Measurements from ENCODE around the gene RNASEH2A.
A peak's percentile ranks its signal among the peaks of the same experiment; 100 is the strongest.

RNASEH2A gene

GRCh38 chr19:12783291-12783848 lies 23.0 kb upstream of the RNASEH2A start:
- DNase-seq, result no peak

DNA sequence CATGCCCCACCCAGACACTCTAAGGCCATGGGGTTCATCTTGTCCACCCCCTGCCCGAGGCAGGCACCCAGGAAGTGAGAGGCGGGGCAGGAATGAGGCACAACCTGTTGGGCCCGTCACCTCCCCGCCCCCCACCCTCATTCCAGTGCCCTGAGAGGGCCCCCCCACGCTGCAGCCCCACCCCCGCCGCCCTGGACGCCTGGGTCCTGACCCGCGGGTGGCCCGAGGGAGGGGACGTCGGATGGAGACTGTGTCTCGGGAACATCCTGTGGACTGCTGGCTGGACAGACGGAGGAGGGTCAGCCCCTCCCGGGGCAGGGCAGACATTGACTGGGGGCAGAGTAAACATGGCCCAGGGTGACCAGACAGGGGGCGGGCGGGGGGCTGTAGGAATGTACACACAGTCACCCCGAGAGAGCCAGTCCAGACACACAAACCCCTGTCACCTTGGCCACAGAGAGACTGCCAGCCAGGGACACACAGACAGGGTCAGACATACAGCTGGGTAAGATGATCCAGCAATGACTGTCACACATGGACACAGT lies 22.5 kb upstream of the RNASEH2A start:
- DNase-seq, result no peak

DNA sequence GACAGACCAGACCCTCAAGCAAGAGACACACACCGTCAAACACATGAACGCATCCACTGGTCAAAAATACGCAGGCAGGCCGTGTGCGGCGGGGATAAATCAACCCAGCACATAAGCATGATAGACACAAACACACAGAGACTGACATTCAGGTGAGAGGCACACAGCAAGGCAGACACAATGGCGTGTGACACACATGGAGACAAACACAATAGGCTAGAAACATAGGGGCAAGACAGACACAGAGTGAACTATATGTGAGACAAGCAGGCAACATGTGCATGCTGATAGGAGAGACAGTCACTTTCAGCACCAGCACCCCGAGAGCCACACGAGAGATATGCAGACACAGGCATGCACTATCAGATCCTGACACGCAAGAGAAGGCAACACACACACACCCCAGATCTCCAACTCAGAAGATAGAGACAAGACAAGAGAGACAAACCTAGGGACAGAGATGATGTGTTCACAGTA lies 22.0 kb upstream of the RNASEH2A start:
- no peak for DNase-seq

GRCh38 chr19:12784871-12785430 lies 21.4 kb upstream of the RNASEH2A start:
- no peak for DNase-seq

GRCh38 chr19:12785431-12786031 lies 20.9 kb upstream of the RNASEH2A start:
- DNase-seq, result no peak

DNA sequence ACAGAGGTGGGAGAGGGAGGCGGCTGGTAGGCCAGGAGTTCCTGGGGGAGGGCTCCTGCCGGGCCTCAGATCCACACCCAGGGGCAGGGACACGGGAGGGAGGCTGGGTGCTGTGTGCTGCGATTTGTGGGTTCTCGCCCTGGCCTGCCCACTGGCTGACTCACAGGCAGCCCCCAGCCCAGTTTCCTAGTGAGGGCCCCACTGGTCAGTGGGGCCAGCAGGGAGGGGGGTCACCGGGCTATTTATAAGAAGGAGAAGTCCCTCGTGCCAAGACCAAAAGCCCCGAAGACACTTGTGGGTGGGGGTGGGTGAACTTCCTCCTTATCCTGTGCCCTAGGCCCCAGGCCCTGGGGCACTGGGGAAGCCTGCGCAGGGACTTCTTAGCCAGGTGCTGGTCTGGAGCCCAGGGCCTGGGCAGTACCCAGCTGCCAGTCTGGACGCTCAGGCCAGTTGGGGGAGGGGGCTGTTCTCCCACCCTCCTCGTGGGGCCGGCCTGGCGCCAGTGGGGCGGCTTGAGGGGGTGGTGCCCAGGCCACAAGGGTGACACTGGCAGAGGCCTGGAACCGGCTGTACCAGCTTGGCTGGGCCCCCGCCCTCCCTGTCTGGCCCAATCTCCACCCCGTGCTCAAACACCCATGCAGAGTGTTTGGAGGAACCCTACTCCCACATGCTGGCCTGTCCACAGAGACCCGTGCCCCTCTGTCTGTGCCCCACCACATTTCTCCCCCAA lies 20.1 kb upstream of the RNASEH2A start:
- no peak for DNase-seq

DNA sequence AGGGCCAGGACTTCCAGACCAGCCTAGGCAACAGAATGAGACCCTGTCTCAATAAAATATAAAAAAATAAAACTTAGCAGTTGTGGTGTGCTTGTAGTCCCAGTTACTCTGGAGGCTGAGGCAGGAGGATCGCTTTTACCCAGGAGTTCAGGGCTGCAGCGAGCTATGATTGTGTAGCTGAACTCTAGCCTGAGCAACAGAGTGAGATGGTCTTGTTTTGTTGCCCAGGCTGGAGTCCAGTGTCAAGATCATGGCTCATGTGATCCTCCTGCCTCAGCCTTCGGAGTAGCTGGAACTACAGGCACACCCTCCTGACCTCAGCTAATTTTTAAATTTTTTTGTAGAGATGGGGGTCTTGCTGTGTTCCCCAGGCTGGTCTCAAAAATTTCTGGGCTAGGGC lies 19.4 kb upstream of the RNASEH2A start:
- no peak for DNase-seq

DNA sequence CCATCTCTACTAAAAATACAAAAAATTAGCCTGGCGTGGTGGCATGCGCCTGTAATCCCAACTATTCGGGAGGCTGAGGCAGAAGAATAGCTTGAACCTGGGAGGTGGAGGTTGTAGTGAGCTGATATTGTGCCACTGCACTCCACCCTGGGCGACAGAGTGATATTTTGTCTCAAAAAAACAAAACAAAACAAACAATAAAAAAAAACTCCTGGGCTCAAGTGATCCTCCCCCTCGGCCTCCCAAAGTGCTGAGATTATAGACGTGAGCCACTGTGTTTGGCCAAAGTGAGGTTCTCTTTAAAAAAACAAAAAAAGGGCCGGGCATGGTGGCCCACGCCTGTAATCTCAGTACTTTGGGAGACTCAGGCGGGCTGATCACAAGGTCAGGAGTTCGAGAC lies 18.9 kb upstream of the RNASEH2A start:
- no peak for DNase-seq

- DNase-seq, result no peak
Observed at GRCh38 chr19:12788042-12788681, 18.2 kb upstream of the RNASEH2A start.

DNA sequence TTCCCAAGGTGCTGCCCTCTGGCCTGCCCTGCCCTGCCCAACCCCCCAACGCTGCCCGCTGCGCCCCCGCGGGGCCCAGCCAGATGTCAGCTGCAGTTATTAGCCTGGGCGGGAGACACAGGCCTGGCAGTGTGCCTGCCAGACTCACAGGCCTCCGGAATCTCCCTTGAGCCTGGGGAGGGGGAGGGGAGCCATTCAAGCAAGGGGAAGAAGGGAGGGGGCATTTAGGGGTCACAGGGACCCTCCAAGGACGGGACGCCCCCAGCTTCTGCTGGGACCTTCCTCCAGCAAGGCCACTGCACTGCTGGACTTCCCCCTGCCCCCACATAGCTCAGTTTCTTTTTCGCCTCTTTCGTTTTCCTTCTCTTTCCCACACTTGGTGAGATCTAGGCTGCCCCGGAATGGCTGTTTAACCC lies 17.7 kb upstream of the RNASEH2A start:
- peak; percentile 19 to 71 for DNase-seq

DNA sequence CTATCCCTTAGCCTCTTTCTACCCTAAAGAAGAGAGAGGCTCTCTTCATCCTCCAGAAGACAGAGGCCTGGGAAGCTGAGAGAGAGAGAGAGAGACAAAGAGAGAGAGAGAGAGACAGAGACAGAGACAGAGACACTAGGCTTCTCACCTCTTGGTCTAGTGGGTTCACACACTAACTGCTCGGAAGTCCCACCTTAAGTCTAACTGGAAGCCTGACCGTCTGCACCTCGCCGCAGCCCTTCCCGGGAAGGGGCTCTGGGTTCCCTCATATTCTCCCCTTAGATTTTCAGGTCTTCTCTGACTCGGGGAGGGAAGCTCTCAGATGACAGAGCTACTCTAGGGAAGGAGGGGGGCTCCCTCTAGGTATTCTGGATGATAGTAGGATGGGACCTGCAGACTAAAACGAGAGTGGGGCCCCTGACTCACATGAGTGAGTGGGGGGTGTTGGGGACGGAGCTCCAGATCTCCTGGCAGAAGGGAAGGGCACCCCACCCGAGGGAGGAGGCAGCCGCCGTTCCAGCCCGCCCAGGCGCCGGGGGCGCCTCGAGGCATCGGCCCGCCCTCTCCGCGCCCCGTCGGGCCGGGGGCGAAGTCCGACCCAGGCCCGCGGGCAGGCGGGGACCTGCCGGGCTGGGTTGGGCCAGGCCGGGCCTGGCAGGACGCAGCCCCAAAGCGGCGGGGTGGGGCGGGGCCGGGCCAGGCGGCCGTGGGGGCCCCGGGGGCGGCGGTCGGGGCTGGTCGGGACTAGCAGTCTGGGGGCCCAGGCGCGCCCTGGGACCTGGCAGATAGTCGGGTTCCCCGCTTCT lies 17.1 kb upstream of the RNASEH2A start:
- DNase-seq, result no peak

GRCh38 chr19:12789904-12790619 lies 16.3 kb upstream of the RNASEH2A start:
- peak; percentile 85 to 93 for DNase-seq

- DNase-seq, result no peak
Observed at GRCh38 chr19:12790628-12791344, 15.6 kb upstream of the RNASEH2A start.

- DNase-seq, result peak; percentile 90 to 92
Observed at GRCh38 chr19:12791345-12792050, 14.9 kb upstream of the RNASEH2A start, which contains the start of gene JUNB. TSS of gene JUNB (plus strand) at chr19:12791486. CDS start at chr19:12791772, 286 bp downstream.

- DNase-seq, result peak; percentile 49 to 76
Observed at GRCh38 chr19:12792051-12792852, 14.1 kb upstream of the RNASEH2A start.

DNA sequence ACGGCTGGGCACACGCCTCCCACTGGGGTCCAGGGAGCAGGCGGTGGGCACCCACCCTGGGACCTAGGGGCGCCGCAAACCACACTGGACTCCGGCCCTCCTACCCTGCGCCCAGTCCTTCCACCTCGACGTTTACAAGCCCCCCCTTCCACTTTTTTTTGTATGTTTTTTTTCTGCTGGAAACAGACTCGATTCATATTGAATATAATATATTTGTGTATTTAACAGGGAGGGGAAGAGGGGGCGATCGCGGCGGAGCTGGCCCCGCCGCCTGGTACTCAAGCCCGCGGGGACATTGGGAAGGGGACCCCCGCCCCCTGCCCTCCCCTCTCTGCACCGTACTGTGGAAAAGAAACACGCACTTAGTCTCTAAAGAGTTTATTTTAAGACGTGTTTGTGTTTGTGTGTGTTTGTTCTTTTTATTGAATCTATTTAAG lies 13.5 kb upstream of the RNASEH2A start:
- no peak for DNase-seq

DNA sequence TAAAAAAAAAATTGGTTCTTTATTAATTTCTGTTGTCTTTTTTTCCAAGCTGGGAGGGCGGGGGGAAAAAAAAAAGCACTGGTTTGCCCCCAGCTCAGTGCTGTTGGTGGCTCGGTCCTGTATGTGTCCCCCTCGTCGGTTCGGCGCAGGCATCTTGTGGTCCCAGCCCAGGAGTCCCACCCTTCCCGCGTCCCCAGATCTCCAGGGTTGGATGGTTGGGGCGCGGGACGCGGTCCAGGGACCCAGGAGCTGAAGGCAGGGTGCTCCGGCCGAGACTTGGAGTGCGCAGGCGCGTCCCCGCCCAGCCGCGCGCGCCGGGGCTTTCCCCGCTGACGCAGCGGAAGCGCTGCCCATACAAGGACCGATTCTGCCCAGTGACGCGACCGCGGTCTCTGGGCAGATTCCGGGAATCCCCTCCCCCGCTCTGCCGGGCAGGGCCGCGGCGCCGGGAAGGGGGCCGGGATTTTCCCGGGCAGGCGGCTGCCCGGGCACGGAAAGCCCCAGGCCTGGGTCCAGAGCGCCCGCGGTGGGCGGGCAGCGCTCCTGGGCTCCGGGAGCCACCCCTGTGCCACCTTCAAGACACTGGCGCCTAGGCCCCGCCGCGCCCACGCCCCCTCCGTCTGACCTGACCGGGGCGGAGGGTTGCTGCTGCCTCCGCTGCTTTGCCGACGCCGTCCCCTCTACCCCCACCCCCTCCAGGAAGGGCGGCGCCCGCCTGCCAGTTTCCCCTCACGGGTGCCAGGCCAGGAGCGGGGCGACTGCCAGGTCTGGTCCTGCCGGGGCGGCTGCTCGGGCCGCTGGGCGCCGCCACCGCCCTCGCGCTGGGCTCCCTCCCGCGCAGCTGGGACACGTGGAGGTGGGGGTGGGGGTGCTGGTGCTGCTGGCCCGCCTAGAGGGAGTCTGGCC lies 12.8 kb upstream of the RNASEH2A start:
- peak; percentile 83 to 86 for DNase-seq

Measured in SHP77 (cell line).